ENCODE data around the gene TTC33. TPM values are rescaled to one million over a fixed set of nuclear protein-coding genes. Genes with fewer than 3 reads are reported as not detected.

TTC33 gene
- total and polyA plus RNA-seq, 2 of the 4 experiments (the other 2 are of a cell fraction) = 3.1 to 8.1 TPM

GRCh38 chr5:40688996-40689395, 66.8 kb downstream of the TTC33 start:
- Histone ChIP-seq H3K79me1 (ENCODE audit: low read depth in 1 of 2, low read length in 2 of 2) (peaks cover 3 to 28% of the 10 kb centered on the region in 2 experiments; a peak in 2 of 4 replicates), H4K91ac (ENCODE audit: insufficient read depth, low read depth, low read length) (no peak overlapping the region), H3K9me3 (ENCODE audit: control insufficient read depth, insufficient read depth, low read length) (no peaks in the 10 kb centered on the region), H3K4me3 (ENCODE audit: insufficient read depth, low read depth, low read length) (no peak overlapping the region), H3K9me1 (ENCODE audit: insufficient read depth, low read length) (peaks cover 3% of the 10 kb centered on the region; the same call in 1 of the 2 replicates), H2BK5ac (ENCODE audit: low read depth, low read length, poor library complexity, severe bottlenecking) (no peak overlapping the region), H3K9ac (ENCODE audit: low read depth, low read length) (no peak overlapping the region), H3K4me2 (ENCODE audit: low read depth, low read length) (no peak overlapping the region), H2BK15ac (ENCODE audit: low read depth, low read length) (no peak overlapping the region), H2BK120ac (ENCODE audit: low read depth, low read length) (no peak overlapping the region), H3K27me3 (ENCODE audit: control insufficient read depth, insufficient read depth, low read length) (no peaks in the 10 kb centered on the region), H2AK5ac (ENCODE audit: low read depth, low read length) (no peak overlapping the region), H2BK20ac (ENCODE audit: low read depth, low read length) (no peak overlapping the region), H4K20me1 (ENCODE audit: insufficient read depth, low read length) (no peaks in the 10 kb centered on the region), H4K8ac (ENCODE audit: low read depth in 2 of 2, low read length in 2 of 2) (no peak overlapping the region), H3K56ac (ENCODE audit: extremely low read depth, insufficient read depth, low read length) (no peak overlapping the region), H3K4me1 (ENCODE audit: control insufficient read depth, insufficient read depth, low read length) (peaks cover 5% of the 10 kb centered on the region), H2AK9ac (replicated peaks; ENCODE audit: low read depth, low read length, poor library complexity) (no peak overlapping the region), H3K14ac (replicated peaks; ENCODE audit: low read depth, low read length) (no peak overlapping the region), H3K23ac (ENCODE audit: low read depth, low read length) (no peak overlapping the region), H3K18ac (ENCODE audit: low read depth, low read length) (no peak overlapping the region), H3K27ac (ENCODE audit: insufficient read depth, low read length) (no peak overlapping the region), H3K36me3 (ENCODE audit: control insufficient read depth, insufficient read depth, low read length) (peaks cover 5% of the 10 kb centered on the region), H4K5ac (ENCODE audit: low read depth, low read length) (no peak overlapping the region), H3K4ac (ENCODE audit: low read depth, low read length) (no peak overlapping the region), H2AFZ (replicated peaks; ENCODE audit: low read length, poor library complexity) (no peak overlapping the region)
- ATAC-seq (ENCODE audit: low read depth) (no peak), DNase-seq (no peak)
- no TSS peak for BruUV-seq (replicated peaks)
- ChIA-PET CTCF (interaction anchor here (0.8 to 1.6 kb wide), 2 partner anchors 975 to 1116 kb away, joined by 3 to 4 read pairs; no protein-coding TSS in a partner anchor), POLR2A (ENCODE audit: unreplicated experiment) (no interaction called here)
- in situ Hi-C loops (cut with MboI; ENCODE audit: low sequenced_read_pairs) = loop anchor here (5.0 kb wide), 1 partner anchor 972 kb away; no protein-coding TSS in a partner anchor
- dilution Hi-C loops (cut with HindIII; ENCODE audit: low sequenced_read_pairs, unreplicated experiment) = no loop called here
- intact Hi-C loops (cut with micrococcal nuclease) = loop anchor here (1.0 to 10.0 kb wide), 9 partner anchors 47 to 1110 kb away; no protein-coding TSS in a partner anchor
- TF ChIP-seq BHLHE40 (IDR thresholded peaks at IDR 0.05; ENCODE audit: low read depth, low read length) = no peak
- TF ChIP-seq, protein P1, sequence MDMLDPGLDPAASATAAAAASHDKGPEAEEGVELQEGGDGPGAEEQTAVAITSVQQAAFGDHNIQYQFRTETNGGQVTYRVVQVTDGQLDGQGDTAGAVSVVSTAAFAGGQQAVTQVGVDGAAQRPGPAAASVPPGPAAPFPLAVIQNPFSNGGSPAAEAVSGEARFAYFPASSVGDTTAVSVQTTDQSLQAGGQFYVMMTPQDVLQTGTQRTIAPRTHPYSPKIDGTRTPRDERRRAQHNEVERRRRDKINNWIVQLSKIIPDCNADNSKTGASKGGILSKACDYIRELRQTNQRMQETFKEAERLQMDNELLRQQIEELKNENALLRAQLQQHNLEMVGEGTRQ (IDR thresholded peaks at IDR 0.05; ENCODE audit: low read depth, low read length) = no peak
- TF ChIP-seq NFE2L2 (IDR thresholded peaks at IDR 0.05; ENCODE audit: low read depth, low read length) = no peak
- no peak for TF ChIP-seq POLR2A (IDR thresholded peaks at IDR 0.05; ENCODE audit: low read depth, low read length)
- TF ChIP-seq RFX5 (IDR thresholded peaks at IDR 0.05; ENCODE audit: low read depth, low read length) = no peak
- TF ChIP-seq ELK1 (IDR thresholded peaks at IDR 0.05; ENCODE audit: borderline replicate concordance, low read depth, low read length) = no peak
- no peak for TF ChIP-seq MAZ (IDR thresholded peaks at IDR 0.05; ENCODE audit: borderline replicate concordance, low read depth, low read length)
- no peak for TF ChIP-seq SMC3 (IDR thresholded peaks at IDR 0.05; ENCODE audit: low read depth, low read length)
- no peak for TF ChIP-seq RAD21 (IDR thresholded peaks at IDR 0.05; ENCODE audit: low read length)
- no peak for TF ChIP-seq MAFK (IDR thresholded peaks at IDR 0.05; ENCODE audit: low read depth, low read length)
- no peak for TF ChIP-seq FOS (IDR thresholded peaks at IDR 0.05; ENCODE audit: low read depth, low read length)
- TF ChIP-seq CTCF (conservative IDR thresholded peaks at IDR 0.05; ENCODE audit: low read depth, low read length) = no peak
- TF ChIP-seq CEBPB (IDR thresholded peaks at IDR 0.05; ENCODE audit: low read depth, low read length) = no peak
- TF ChIP-seq MXI1 (IDR thresholded peaks at IDR 0.05; ENCODE audit: borderline replicate concordance, low read depth, low read length) = no peak
- no peak for TF ChIP-seq RCOR1 (IDR thresholded peaks at IDR 0.05; ENCODE audit: insufficient replicate concordance, low read length)
- TF ChIP-seq CHD1 (IDR thresholded peaks at IDR 0.05; ENCODE audit: low read depth, low read length) = no peak

Data from IMR-90 (cell line).